Endothelial cell (in vitro differentiated cells): ENCODE data around the gene MAPK7. TPM values are rescaled to one million over a fixed set of nuclear protein-coding genes. Genes with fewer than 3 reads are reported as not detected.
A peak's percentile ranks its signal among the peaks of the same experiment; 100 is the strongest.

ENCODE experiments used
- DNase-seq: peaks from one replicate; pipeline ENCODE4 v3.0.0; 2021; ENCODE audit warnings: low spot score
- H3K27ac Mint-ChIP-seq: one replicate; pipeline ENCODE4 v1.8.0; 2021; ENCODE audit warnings: mixed read lengths, inconsistent platforms; ENCODE audit not compliant: unreplicated experiment
- H3K27me3 Mint-ChIP-seq: one replicate; pipeline ENCODE4 v1.8.0; 2021; ENCODE audit warnings: mild to moderate bottlenecking, moderate library complexity, mixed read lengths, inconsistent platforms; ENCODE audit not compliant: unreplicated experiment
- H3K36me3 Mint-ChIP-seq: one replicate; pipeline ENCODE4 v1.8.0; 2021; ENCODE audit warnings: mild to moderate bottlenecking, low read depth, mixed read lengths, inconsistent platforms; ENCODE audit not compliant: unreplicated experiment
- H3K4me1 Mint-ChIP-seq: one replicate; pipeline ENCODE4 v1.8.0; 2021; ENCODE audit warnings: mild to moderate bottlenecking, mixed read lengths, inconsistent platforms; ENCODE audit not compliant: unreplicated experiment
- H3K4me3 Mint-ChIP-seq: one replicate; pipeline ENCODE4 v1.8.0; 2021; ENCODE audit warnings: mild to moderate bottlenecking, mixed read lengths, inconsistent platforms; ENCODE audit not compliant: unreplicated experiment
- H3K9me3 Mint-ChIP-seq: one replicate; pipeline ENCODE4 v1.8.0; 2021; ENCODE audit warnings: mixed read lengths, inconsistent platforms; ENCODE audit not compliant: unreplicated experiment
- total RNA-seq: library from RNA; stranded (reverse); fragmentation: NEBNext Ultra II Directional; extraction: Animal tissue kit (Norgen Biotek cat#: 25700); gene quantifications from one replicate; pipeline ENCODE4 v1.2.1, GENCODE V29; 2021; ENCODE audit not compliant: unreplicated experiment
- TF ChIP-seq, protein P1 (sequence below): fragments of 200-600 bp; sonication (generic); IDR thresholded peaks from one replicate; pipeline ENCODE4 v1.5.0; 2021; ENCODE audit warnings: antibody characterized with exemption; ENCODE audit not compliant: unreplicated experiment

Gene MAPK7
- total RNA-seq, 1 donor from 2014 or later: 48.5 TPM

DNA sequence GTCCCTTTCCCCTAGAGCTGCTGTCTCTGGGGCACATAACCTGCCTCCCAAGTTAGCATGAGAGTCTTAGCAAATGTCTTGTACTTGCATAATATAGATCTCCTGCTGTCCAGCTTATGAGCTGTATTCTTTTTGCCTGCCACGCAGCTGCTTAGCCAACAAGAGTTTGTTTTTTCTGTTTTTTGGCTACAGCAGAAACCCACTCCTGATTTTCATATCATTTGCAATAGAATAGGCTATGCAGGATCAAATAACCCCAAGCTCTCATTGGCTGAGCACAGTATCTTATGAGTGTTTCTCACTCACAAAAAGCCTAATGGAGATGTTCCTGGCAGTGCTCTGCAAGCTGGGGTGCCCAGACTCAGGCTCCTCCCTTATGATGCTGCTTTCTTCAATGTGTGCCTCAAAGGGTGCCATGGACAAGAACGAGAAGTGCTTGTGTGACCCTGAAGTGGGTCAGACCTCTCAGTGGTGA lies 38.9 kb upstream of the MAPK7 start:
- H3K4me1 Mint-ChIP-seq: peaks cover 13% of the 10 kb centered on the region
- H3K4me3 Mint-ChIP-seq: no peak overlapping the region
- H3K27me3 Mint-ChIP-seq: peaks cover 11% of the 10 kb centered on the region
- no peak overlapping the region for H3K27ac Mint-ChIP-seq
- peaks cover 13% of the 10 kb centered on the region for H3K36me3 Mint-ChIP-seq
- H3K9me3 Mint-ChIP-seq: no peaks in the 10 kb centered on the region
- DNase-seq: no peak
- TF ChIP-seq, protein P1, sequence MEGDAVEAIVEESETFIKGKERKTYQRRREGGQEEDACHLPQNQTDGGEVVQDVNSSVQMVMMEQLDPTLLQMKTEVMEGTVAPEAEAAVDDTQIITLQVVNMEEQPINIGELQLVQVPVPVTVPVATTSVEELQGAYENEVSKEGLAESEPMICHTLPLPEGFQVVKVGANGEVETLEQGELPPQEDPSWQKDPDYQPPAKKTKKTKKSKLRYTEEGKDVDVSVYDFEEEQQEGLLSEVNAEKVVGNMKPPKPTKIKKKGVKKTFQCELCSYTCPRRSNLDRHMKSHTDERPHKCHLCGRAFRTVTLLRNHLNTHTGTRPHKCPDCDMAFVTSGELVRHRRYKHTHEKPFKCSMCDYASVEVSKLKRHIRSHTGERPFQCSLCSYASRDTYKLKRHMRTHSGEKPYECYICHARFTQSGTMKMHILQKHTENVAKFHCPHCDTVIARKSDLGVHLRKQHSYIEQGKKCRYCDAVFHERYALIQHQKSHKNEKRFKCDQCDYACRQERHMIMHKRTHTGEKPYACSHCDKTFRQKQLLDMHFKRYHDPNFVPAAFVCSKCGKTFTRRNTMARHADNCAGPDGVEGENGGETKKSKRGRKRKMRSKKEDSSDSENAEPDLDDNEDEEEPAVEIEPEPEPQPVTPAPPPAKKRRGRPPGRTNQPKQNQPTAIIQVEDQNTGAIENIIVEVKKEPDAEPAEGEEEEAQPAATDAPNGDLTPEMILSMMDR: no peak

DNA sequence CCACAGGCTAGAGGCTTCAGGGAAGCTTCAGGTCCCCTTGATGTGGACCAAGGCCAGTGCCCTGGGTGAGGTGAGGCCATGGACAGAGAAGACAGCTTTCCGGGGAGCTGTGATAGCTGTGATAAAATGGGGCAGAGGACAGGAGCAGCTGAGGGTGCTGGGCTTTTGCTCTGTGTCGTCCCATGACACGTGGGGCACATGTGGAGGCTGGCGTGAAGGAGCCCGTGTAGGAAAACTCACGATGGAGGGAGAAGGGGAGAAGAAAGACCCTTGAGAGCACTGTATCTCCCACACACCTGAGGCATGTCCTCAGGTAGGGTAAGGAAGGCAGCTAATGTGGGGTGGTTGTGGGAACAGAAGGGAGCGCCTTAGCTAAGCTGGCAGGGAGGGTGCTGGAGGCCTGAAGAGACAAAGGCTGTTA lies 37.1 kb upstream of the MAPK7 start:
- Mint-ChIP-seq H3K4me3 (no peak overlapping the region), H3K36me3 (peaks cover 13% of the 10 kb centered on the region), H3K4me1 (peaks cover 13% of the 10 kb centered on the region), H3K27ac (no peak overlapping the region), H3K9me3 (no peaks in the 10 kb centered on the region), H3K27me3 (peaks cover 11% of the 10 kb centered on the region)
- TF ChIP-seq, protein P1: no peak
- DNase-seq: no peak

DNA sequence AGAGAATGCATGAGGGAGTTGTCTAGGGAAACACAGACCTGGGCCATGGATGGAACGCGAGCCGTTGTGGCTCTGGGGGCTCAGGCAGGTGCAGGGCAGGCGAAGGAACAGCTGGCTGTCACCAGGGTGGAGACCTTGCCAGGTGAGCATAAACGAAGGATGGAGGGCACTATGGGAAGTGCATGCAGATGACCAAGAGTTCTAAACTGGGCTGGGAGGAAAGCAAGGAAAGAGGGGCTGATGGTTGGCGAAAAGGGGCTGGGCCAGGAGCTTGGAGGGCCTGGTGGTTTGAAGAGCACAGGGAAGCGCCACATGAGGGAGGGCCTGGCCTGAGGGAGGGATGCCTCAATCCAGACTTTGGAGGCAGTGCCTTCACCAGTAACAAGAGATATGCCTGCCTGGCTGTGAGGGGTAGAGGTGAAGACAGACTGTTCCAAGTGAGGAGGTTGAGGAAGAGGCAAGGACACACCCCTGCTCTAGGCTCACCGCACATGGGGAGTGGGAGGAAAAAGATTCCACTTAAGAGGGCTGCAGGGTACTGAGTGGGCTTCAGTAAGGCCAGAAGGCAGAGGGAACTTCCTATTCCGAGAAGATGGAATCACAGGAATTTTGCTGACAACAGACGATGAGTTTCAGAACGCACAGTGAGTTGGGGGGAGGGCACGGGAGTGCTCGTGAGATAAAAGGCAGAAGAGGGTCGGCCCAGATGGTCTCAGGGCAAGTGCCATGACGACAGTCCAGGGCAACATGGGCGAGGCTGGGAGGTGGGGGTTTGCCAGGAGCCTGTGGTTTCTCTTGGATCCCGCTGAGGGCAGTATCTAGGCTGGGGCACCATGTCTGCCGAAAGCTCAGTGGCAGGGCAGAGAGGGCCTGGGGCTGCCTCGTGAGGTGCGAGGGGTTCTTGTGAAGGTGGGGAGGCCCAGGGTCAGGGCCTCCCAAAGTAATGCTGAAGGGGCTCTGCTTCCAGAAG lies 36.4 kb upstream of the MAPK7 start:
- H3K4me1 Mint-ChIP-seq: peaks cover 13% of the 10 kb centered on the region
- H3K36me3 Mint-ChIP-seq: peaks cover 13% of the 10 kb centered on the region
- no peak for DNase-seq
- H3K27me3 Mint-ChIP-seq: peaks cover 11% of the 10 kb centered on the region
- TF ChIP-seq, protein P1: no peak
- no peaks in the 10 kb centered on the region for H3K9me3 Mint-ChIP-seq
- H3K4me3 Mint-ChIP-seq: peak overlapping the region; percentile 61
- peak overlapping the region; percentile 18 for H3K27ac Mint-ChIP-seq

- Mint-ChIP-seq H3K9me3 (no peaks in the 10 kb centered on the region), H3K27me3 (peaks cover 10% of the 10 kb centered on the region), H3K4me1 (peaks cover 13% of the 10 kb centered on the region), H3K27ac (no peak overlapping the region), H3K4me3 (no peak overlapping the region), H3K36me3 (peaks cover 13% of the 10 kb centered on the region)
- no peak for DNase-seq
- TF ChIP-seq, protein P1: no peak
Observed at GRCh38 chr17:19342611-19343255, 35.6 kb upstream of the MAPK7 start.
